Measurements from ENCODE around the gene PET100. TPM values are rescaled to one million over a fixed set of nuclear protein-coding genes. Genes with fewer than 3 reads are reported as not detected.

The PET100 gene
- total and polyA plus RNA-seq, 10 of the 15 experiments (the other 5 are each of a cell fraction or from before 2014, with no cell fraction given) = 47.0 to 462 (median 126) TPM

DNA sequence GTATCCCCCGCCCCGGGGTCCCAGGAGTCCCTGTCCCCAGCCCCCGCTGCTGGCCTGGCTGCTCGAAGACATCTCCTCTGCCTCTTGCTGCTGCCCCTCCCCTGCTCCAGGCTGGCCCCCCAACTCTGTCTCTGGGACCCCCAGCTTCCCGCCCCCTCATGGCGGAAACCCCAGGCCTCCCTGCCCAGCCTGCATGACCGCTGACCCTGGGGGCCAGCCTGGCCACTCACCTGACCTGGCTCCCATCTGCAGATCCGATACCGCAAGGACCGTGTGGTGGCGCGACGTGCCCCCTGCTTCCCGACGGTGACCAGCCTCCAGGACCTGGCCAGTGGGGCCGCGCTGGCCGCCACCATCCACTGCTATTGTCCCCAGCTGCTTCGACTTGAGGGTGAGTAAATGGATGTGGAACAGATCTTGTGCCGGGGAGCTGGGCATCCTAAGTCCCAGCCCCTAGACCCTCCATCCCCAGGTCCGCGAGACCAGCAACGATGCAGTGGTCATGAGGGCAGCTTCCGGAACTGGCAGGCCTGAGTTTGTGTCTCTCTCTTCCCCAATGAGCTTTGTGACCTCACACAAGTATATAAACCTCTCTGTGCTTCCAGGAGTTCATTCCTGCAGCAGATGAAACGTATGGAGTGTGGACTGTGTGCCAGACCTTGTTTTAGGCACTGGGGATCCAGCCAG, 21.6 kb upstream of the PET100 start:
- no peak for DNase-seq (ENCODE audit: low read depth, low spot score)
- POLR2A ChIA-PET = interaction anchor here (1.1 kb wide), 1 partner anchor 10 kb away, joined by 3 read pairs; no protein-coding TSS in a partner anchor
- RAD21 ChIA-PET (ENCODE audit: unreplicated experiment) = interaction anchor here (0.6 kb wide), 1 partner anchor 43 kb away, joined by 3 read pairs; no protein-coding TSS in a partner anchor
- intact Hi-C loops (cut with micrococcal nuclease; ENCODE audit: unreplicated experiment) (no loop called here), in situ Hi-C loops (cut with MboI) (no loop called here)
- FAIRE-seq = no peak
- H3K36me3 ChIP-seq (ENCODE audit: control insufficient read depth in 2 of 2, insufficient read depth in 2 of 2, low read length in 1 of 2) = no peaks in the 10 kb centered on the region
- H3K79me2 ChIP-seq (ENCODE audit: control insufficient read depth, insufficient read depth, low read length) = no peaks in the 10 kb centered on the region
- H3K4me2 ChIP-seq (ENCODE audit: control insufficient read depth, insufficient read depth) = no peak overlapping the region
- TF ChIP-seq MXI1 (IDR thresholded peaks at IDR 0.05; ENCODE audit: low read depth, low read length) = no peak
- H3K9me3 ChIP-seq (replicated peaks; ENCODE audit: control insufficient read depth, insufficient read depth, low read length) = no peaks in the 10 kb centered on the region
- no peak overlapping the region for H3K27ac ChIP-seq (ENCODE audit: control insufficient read depth, insufficient read depth)
- H3K4me1 ChIP-seq (ENCODE audit: control insufficient read depth, insufficient read depth, low read length) = no peaks in the 10 kb centered on the region
- ATAC-seq = no peak
- H3K27me3 ChIP-seq (replicated peaks in 1 of 2; ENCODE audit: control insufficient read depth in 2 of 2, insufficient read depth in 2 of 2, low read length in 1 of 2) = no peaks in the 10 kb centered on the region
- no peak overlapping the region for H2AFZ ChIP-seq (ENCODE audit: control insufficient read depth, low read depth, low read length)
- no peak overlapping the region for H3K4me3 ChIP-seq
- SMC1A ChIA-PET (ENCODE audit: uncharacterized antibody, unreplicated experiment) = interaction anchor here (1.4 kb wide), 1 partner anchor 29 kb away, joined by 4 read pairs; no protein-coding TSS in a partner anchor
- 83% methylated on average over 19 of the region's 25 CpGs for WGBS (ENCODE audit: insufficient coverage, insufficient replicate concordance, low lambda C conversion rate, missing lambda C conversion rate)
- no peak overlapping the region for H3K9ac ChIP-seq (ENCODE audit: control insufficient read depth, insufficient read depth, low read length)
- CTCF ChIA-PET = no interaction called here
- H4K20me1 ChIP-seq (ENCODE audit: control insufficient read depth, insufficient read depth) = no peaks in the 10 kb centered on the region
- no TSS peak for BruUV-seq (replicated peaks)

GRCh38 chr19:7610491-7611240, 18.9 kb upstream of the PET100 start:
- H3K4me2 ChIP-seq (ENCODE audit: control insufficient read depth, insufficient read depth) = no peak overlapping the region
- 37% methylated on average over 30 of the region's 31 CpGs for WGBS (ENCODE audit: insufficient coverage, insufficient replicate concordance, low lambda C conversion rate, missing lambda C conversion rate)
- no peak for ATAC-seq
- H3K79me2 ChIP-seq (ENCODE audit: control insufficient read depth, insufficient read depth, low read length) = no peaks in the 10 kb centered on the region
- H2AFZ ChIP-seq (ENCODE audit: control insufficient read depth, low read depth, low read length) = no peak overlapping the region
- no TSS peak for BruUV-seq (replicated peaks)
- H4K20me1 ChIP-seq (ENCODE audit: control insufficient read depth, insufficient read depth) = no peaks in the 10 kb centered on the region
- in situ Hi-C loops (cut with MboI) (no loop called here), intact Hi-C loops (cut with micrococcal nuclease; ENCODE audit: unreplicated experiment) (no loop called here)
- H3K27ac ChIP-seq (ENCODE audit: control insufficient read depth, insufficient read depth) = no peak overlapping the region
- POLR2A ChIA-PET = no interaction called here
- RAD21 ChIA-PET (ENCODE audit: unreplicated experiment) = no interaction called here
- no peak overlapping the region for H3K9ac ChIP-seq (ENCODE audit: control insufficient read depth, insufficient read depth, low read length)
- SMC1A ChIA-PET (ENCODE audit: uncharacterized antibody, unreplicated experiment) = no interaction called here
- DNase-seq (ENCODE audit: low read depth, low spot score) = no peak
- CTCF ChIA-PET = no interaction called here
- no peak for FAIRE-seq
- no peaks in the 10 kb centered on the region for H3K36me3 ChIP-seq (ENCODE audit: control insufficient read depth in 2 of 2, insufficient read depth in 2 of 2, low read length in 1 of 2)
- no peaks in the 10 kb centered on the region for H3K27me3 ChIP-seq (replicated peaks in 1 of 2; ENCODE audit: control insufficient read depth in 2 of 2, insufficient read depth in 2 of 2, low read length in 1 of 2)
- no peaks in the 10 kb centered on the region for H3K4me1 ChIP-seq (ENCODE audit: control insufficient read depth, insufficient read depth, low read length)
- H3K9me3 ChIP-seq (replicated peaks; ENCODE audit: control insufficient read depth, insufficient read depth, low read length) = no peaks in the 10 kb centered on the region
- H3K4me3 ChIP-seq = no peak overlapping the region
- TF ChIP-seq NR2C1 (IDR thresholded peaks at IDR 0.05) (no peak), CREB1 (IDR thresholded peaks at IDR 0.05; ENCODE audit: low read depth) (no peak), POLR2AphosphoS2 (IDR thresholded peaks at IDR 0.05; ENCODE audit: low read depth, low read length) (no peak), ZNF217 (IDR thresholded peaks at IDR 0.05) (no peak), SMARCA5 (IDR thresholded peaks at IDR 0.05) (no peak), YY1 (IDR thresholded peaks at IDR 0.05; ENCODE audit: low read depth, low read length) (no peak), REST (IDR thresholded peaks at IDR 0.05; ENCODE audit: low read depth, low read length) (no peak), HCFC1 (IDR thresholded peaks at IDR 0.05; ENCODE audit: low read length) (no peak), WRNIP1 (IDR thresholded peaks at IDR 0.05; ENCODE audit: borderline replicate concordance, low read depth, low read length) (no peak), BACH1 (IDR thresholded peaks at IDR 0.05; ENCODE audit: borderline replicate concordance) (no peak)
- TF ChIP-seq, protein P1, sequence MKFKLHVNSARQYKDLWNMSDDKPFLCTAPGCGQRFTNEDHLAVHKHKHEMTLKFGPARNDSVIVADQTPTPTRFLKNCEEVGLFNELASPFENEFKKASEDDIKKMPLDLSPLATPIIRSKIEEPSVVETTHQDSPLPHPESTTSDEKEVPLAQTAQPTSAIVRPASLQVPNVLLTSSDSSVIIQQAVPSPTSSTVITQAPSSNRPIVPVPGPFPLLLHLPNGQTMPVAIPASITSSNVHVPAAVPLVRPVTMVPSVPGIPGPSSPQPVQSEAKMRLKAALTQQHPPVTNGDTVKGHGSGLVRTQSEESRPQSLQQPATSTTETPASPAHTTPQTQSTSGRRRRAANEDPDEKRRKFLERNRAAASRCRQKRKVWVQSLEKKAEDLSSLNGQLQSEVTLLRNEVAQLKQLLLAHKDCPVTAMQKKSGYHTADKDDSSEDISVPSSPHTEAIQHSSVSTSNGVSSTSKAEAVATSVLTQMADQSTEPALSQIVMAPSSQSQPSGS (IDR thresholded peaks at IDR 0.05; ENCODE audit: low read length) = no peak

Measured in GM12878 (cell line).